ENCODE measurements around the gene PPP4R2.

Gene PPP4R2

DNA sequence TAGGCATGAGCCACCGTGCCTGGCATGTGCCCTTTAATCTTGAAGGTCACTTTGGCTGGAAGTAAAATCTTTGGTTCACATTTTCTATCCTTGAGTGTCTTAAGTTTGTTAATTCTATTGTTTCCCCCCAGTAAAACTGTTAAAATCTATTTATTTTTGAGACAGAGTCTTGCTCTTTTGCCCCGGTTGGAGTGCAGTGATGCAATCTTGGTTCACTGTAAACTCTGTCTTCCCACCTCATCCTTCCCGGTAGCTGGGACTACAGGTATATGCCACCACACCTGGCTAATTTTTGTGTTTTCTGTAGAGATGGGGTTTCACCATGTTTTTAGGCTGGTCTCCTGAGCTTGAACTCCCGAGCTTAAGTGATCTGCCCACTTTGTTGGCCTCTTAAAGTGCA lies 7.7 kb downstream of the PPP4R2 start:
- H3K27ac ChIP-seq (ENCODE audit: low read length): no peak overlapping the region
- peaks cover 39% of the 10 kb centered on the region for H3K36me3 ChIP-seq (ENCODE audit: control insufficient read depth, low read depth, low read length)
- H3K27me3 ChIP-seq (ENCODE audit: control insufficient read depth, insufficient read depth, low read length): no peaks in the 10 kb centered on the region
- no peak overlapping the region for H3K9ac ChIP-seq (ENCODE audit: low read length)
- H3K4me3 ChIP-seq (ENCODE audit: low read length): no peak overlapping the region
- H3K9me3 ChIP-seq (ENCODE audit: control insufficient read depth, low read depth, low read length): no peaks in the 10 kb centered on the region
- H3K4me1 ChIP-seq (ENCODE audit: control insufficient read depth, low read depth, low read length): no peaks in the 10 kb centered on the region

DNA sequence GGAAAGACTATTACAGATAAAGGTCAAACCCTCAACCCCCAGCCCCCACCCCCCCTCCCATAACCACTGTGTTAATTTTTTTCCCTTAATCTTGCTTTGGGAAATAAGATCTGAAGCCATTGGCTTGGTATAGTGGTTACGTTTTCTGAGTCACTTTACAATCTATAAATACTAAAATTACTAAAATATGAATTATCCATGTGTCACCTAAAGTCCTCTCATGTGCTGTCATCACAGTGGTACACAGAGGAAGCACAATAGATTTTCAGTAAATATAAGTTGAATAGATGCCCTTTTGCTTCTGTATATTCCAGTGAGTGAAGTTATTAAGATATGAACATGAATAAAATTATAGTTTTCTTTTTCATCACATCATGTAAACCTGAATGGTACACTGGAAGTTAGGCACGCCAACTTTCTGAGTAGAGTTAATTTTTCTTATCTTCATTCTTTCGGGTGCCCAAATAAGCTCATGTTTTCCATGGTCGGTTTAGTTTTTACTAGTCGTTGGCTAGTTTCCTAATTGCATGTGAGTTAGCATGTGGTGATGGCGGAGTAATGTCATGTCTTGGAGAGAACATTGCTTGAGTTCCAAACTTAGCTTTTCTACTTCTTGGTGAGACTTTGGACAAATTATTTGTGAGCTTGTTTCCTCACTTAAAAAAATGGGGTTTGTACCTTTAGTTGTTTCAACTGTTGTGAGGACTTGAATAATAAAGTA lies 11.5 kb downstream of the PPP4R2 start:
- Histone ChIP-seq H3K9ac (ENCODE audit: low read length) (no peak overlapping the region), H3K27ac (ENCODE audit: low read length) (no peak overlapping the region), H3K27me3 (ENCODE audit: control insufficient read depth, insufficient read depth, low read length) (no peaks in the 10 kb centered on the region), H3K4me3 (ENCODE audit: low read length) (no peak overlapping the region), H3K36me3 (ENCODE audit: control insufficient read depth, low read depth, low read length) (peaks cover 18% of the 10 kb centered on the region), H3K4me1 (ENCODE audit: control insufficient read depth, low read depth, low read length) (no peaks in the 10 kb centered on the region), H3K9me3 (ENCODE audit: control insufficient read depth, low read depth, low read length) (no peaks in the 10 kb centered on the region)

DNA sequence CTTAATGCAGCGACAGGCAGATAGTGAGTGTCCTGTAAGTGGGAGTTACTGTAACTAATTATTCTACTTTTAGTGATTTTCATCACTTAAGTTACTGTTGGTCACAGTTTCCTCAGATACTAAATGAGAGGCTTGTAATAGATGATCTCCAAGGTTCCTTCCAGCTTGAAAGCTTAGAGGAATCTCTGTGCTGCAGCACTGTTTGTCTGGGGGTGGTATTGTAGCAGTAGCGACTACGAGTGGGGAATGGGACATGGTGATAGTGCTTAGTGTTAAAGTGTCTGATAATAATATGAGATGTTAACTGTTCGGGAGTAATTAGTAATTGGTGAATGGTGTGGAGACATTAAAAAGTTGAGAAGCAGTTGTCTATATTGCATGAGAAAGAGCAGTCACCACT lies 12.4 kb downstream of the PPP4R2 start:
- Histone ChIP-seq H3K36me3 (ENCODE audit: control insufficient read depth, low read depth, low read length) (peaks cover 18% of the 10 kb centered on the region), H3K4me3 (ENCODE audit: low read length) (no peak overlapping the region), H3K27ac (ENCODE audit: low read length) (no peak overlapping the region), H3K4me1 (ENCODE audit: control insufficient read depth, low read depth, low read length) (no peaks in the 10 kb centered on the region), H3K27me3 (ENCODE audit: control insufficient read depth, insufficient read depth, low read length) (no peaks in the 10 kb centered on the region), H3K9ac (ENCODE audit: low read length) (no peak overlapping the region), H3K9me3 (ENCODE audit: control insufficient read depth, low read depth, low read length) (no peaks in the 10 kb centered on the region)

DNA sequence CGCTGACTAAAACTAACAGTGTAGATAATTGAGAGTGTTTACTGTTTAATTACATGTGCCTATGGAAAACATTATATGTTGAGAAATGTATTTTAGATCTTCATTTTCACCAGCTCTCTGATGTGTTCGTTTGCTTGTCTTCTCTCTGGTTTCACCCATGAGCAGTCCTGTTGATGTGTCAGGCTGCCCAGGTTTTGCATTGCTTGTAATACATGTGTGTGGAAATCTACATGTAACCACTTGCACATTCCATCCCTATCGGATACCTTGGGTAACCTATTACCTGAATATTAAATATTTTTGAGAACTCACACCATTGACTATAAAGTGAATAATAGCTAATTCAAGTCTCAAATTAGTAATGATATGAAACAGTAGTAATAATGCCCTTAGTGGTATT lies 13.1 kb downstream of the PPP4R2 start:
- Histone ChIP-seq H3K4me1 (ENCODE audit: control insufficient read depth, low read depth, low read length) (no peaks in the 10 kb centered on the region), H3K9me3 (ENCODE audit: control insufficient read depth, low read depth, low read length) (no peaks in the 10 kb centered on the region), H3K36me3 (ENCODE audit: control insufficient read depth, low read depth, low read length) (peaks cover 18% of the 10 kb centered on the region), H3K9ac (ENCODE audit: low read length) (no peak overlapping the region), H3K27me3 (ENCODE audit: control insufficient read depth, insufficient read depth, low read length) (no peaks in the 10 kb centered on the region), H3K27ac (ENCODE audit: low read length) (no peak overlapping the region), H3K4me3 (ENCODE audit: low read length) (no peak overlapping the region)

DNA sequence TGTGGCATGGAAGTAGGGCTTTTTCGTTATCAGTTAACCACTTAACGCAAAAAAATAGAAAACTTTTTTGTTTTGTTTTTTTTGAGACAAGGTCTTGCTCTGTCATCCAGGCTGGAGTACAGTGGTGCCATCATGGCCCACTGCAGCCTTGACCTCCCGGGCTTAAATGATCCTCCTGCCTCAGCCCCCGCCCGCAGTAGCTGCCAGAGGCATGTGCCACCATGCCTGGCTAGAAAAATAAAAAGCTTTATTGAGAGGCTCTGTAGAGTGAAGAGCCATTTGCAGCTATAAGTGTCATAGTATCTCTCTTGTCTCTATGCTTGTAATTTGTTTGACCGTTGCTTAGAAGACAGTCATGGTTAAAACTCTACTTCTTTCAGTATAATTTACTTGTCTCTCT lies 13.5 kb downstream of the PPP4R2 start:
- Histone ChIP-seq H3K9me3 (ENCODE audit: control insufficient read depth, low read depth, low read length) (no peaks in the 10 kb centered on the region), H3K36me3 (ENCODE audit: control insufficient read depth, low read depth, low read length) (peaks cover 18% of the 10 kb centered on the region), H3K27ac (ENCODE audit: low read length) (no peak overlapping the region), H3K27me3 (ENCODE audit: control insufficient read depth, insufficient read depth, low read length) (no peaks in the 10 kb centered on the region), H3K9ac (ENCODE audit: low read length) (no peak overlapping the region), H3K4me3 (ENCODE audit: low read length) (no peak overlapping the region), H3K4me1 (ENCODE audit: control insufficient read depth, low read depth, low read length) (no peaks in the 10 kb centered on the region)

DNA sequence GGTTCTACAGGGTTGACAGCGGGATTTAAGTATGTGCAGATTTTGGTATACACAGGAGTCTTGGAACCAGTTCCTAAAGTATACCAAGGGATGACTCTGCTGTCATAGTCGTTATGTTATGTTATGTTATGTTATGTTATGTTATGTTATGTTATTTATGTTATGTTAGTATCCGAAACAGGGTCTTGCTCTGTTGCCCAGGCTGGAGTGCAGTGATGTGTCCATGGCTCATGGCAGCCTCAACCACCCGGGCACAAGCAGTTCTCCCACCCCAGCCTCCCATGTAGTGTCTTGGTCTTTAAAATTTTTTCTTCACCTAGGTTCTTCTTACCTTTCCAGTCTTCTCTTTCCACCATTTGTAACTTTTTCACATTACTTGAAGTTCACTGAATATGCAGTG lies 21.7 kb downstream of the PPP4R2 start:
- Histone ChIP-seq H3K9me3 (ENCODE audit: control insufficient read depth, low read depth, low read length) (no peaks in the 10 kb centered on the region), H3K27me3 (ENCODE audit: control insufficient read depth, insufficient read depth, low read length) (no peaks in the 10 kb centered on the region), H3K36me3 (ENCODE audit: control insufficient read depth, low read depth, low read length) (no peaks in the 10 kb centered on the region), H3K9ac (ENCODE audit: low read length) (no peak overlapping the region), H3K4me1 (ENCODE audit: control insufficient read depth, low read depth, low read length) (peaks cover 5% of the 10 kb centered on the region), H3K27ac (ENCODE audit: low read length) (no peak overlapping the region), H3K4me3 (ENCODE audit: low read length) (no peak overlapping the region)

DNA sequence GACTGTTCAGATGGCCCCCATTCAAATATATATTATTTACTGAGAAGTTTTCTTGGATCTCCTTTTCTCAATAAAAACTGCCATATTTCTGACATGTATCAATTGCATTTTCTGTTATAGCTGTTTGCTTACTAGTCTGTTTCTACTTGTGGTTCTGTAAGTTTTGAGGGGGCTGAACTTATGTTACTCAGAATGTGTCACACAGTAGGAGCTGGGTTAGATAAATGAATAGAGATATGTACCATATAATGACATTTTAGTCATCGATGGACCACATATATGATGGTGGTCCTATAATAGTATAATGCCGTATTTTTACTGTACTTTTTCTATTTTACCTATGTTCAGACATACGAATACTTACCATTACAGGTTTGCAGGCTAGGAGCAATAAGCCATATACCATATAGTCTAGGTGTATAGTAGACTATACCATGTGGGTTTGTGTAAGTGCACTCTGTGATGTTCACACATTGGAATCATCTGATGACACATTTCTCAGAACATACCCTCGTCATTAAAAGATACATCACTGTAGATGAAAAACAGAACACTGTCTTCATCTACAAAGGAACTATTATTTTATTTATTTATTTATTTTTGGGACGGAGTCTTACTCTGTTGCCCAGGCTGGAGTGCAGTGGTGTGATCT lies 22.3 kb downstream of the PPP4R2 start:
- Histone ChIP-seq H3K4me3 (ENCODE audit: low read length) (no peak overlapping the region), H3K36me3 (ENCODE audit: control insufficient read depth, low read depth, low read length) (no peaks in the 10 kb centered on the region), H3K27ac (ENCODE audit: low read length) (no peak overlapping the region), H3K9me3 (ENCODE audit: control insufficient read depth, low read depth, low read length) (no peaks in the 10 kb centered on the region), H3K9ac (ENCODE audit: low read length) (no peak overlapping the region), H3K4me1 (ENCODE audit: control insufficient read depth, low read depth, low read length) (peaks cover 8% of the 10 kb centered on the region), H3K27me3 (ENCODE audit: control insufficient read depth, insufficient read depth, low read length) (no peaks in the 10 kb centered on the region)

DNA sequence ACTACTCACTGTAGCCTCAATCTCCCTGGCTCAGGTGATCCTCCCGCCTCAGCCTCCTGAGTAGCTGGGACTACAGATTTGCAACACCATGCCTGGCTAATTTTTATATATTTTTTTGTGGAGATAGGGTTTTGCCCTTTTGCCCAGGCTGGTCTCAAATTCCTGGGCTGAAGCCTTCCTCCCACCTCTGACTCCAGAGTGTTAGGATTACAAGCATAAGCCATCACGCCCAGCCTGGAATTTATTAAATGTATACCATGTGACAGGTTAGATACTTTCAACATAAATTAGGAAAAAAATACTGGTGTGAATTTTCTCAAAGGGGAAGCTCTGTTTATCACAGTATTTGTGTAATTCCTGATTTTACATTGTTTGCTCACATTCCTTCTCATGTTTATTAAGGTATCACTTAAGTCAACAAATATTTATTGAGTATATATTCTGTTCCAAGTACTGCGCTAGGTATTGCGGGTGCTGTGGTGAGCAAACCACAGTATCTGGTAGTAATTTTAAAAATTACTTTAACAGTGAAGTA lies 24.8 kb downstream of the PPP4R2 start:
- Histone ChIP-seq H3K27ac (ENCODE audit: low read length) (no peak overlapping the region), H3K4me1 (ENCODE audit: control insufficient read depth, low read depth, low read length) (peaks cover 26% of the 10 kb centered on the region), H3K4me3 (ENCODE audit: low read length) (no peak overlapping the region), H3K36me3 (ENCODE audit: control insufficient read depth, low read depth, low read length) (no peaks in the 10 kb centered on the region), H3K9ac (ENCODE audit: low read length) (no peak overlapping the region), H3K27me3 (ENCODE audit: control insufficient read depth, insufficient read depth, low read length) (no peaks in the 10 kb centered on the region), H3K9me3 (ENCODE audit: control insufficient read depth, low read depth, low read length) (no peaks in the 10 kb centered on the region)

DNA sequence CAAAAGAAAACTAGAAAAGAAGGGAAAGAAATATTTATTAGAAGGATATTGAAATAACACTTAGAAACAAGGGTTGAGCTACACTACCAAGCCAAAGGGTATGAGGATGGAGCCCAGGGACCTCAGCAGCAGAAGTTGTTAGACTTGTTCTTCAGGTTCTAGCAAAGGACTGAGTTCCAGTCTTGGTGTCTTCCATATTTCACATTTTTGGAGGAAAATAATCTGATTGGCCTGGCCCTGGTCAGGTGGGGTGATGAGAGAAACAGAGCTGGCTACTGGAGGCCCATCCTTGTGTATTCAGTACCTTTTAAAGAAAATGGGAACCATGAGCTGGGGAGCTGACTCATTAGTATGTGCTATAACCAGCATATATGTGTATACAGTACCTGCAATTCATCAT lies 28.2 kb downstream of the PPP4R2 start:
- H3K27ac ChIP-seq (ENCODE audit: low read length): no peak overlapping the region
- H3K27me3 ChIP-seq (ENCODE audit: control insufficient read depth, insufficient read depth, low read length): no peaks in the 10 kb centered on the region
- no peaks in the 10 kb centered on the region for H3K36me3 ChIP-seq (ENCODE audit: control insufficient read depth, low read depth, low read length)
- no peak overlapping the region for H3K4me3 ChIP-seq (ENCODE audit: low read length)
- H3K9ac ChIP-seq (ENCODE audit: low read length): no peak overlapping the region
- H3K9me3 ChIP-seq (ENCODE audit: control insufficient read depth, low read depth, low read length): no peaks in the 10 kb centered on the region
- peaks cover 26% of the 10 kb centered on the region for H3K4me1 ChIP-seq (ENCODE audit: control insufficient read depth, low read depth, low read length)

DNA sequence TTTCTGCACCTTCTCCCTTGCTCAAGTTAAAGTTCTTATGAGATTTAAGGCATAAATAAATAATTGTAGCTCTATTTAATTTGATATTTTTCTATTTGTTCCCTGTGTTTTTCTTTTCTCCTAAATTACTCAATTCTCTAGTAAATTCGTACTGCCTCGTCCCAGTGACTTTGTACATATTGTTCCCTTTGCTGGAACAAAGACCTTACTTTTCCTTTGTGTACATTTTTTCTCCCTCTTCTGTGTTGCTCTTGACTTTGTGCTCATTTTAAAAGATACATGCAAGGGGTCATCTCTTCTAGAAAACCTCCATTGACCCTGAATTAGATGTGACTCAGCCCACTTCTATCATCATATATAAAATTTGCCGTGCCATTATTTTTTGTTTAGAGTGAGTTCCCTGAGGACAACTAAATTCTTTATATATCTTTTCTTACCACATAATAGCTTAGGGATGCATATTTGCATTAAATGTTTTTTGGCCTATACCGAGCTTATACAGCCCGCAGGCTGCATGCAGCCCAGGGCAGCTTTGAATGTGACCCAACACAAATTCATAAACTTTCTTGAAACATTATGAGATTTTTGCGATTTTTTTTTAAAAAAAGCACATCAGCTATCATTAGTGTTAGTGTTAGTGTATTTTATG lies 29.6 kb downstream of the PPP4R2 start:
- H3K27ac ChIP-seq (ENCODE audit: low read length): no peak overlapping the region
- H3K9me3 ChIP-seq (ENCODE audit: control insufficient read depth, low read depth, low read length): no peaks in the 10 kb centered on the region
- peaks cover 26% of the 10 kb centered on the region for H3K4me1 ChIP-seq (ENCODE audit: control insufficient read depth, low read depth, low read length)
- H3K27me3 ChIP-seq (ENCODE audit: control insufficient read depth, insufficient read depth, low read length): no peaks in the 10 kb centered on the region
- no peak overlapping the region for H3K4me3 ChIP-seq (ENCODE audit: low read length)
- H3K36me3 ChIP-seq (ENCODE audit: control insufficient read depth, low read depth, low read length): no peaks in the 10 kb centered on the region
- no peak overlapping the region for H3K9ac ChIP-seq (ENCODE audit: low read length)

DNA sequence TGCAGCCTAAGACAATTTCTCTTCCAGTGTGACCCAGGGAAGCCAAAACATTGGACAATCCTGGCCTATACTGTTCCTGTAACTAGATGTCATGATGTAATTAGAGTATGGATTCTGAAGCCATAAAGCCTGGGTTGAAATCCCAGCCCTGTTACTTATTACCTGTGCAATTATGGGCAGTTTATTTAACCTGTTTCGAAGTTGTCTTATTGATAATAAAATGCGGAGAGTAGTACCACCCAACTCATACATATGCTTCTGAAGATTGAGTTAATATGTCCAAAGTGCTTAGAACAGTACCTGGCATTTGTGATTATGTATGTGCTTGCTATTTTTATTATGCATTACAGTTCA lies 30.1 kb downstream of the PPP4R2 start:
- Histone ChIP-seq H3K4me3 (ENCODE audit: low read length) (no peak overlapping the region), H3K27ac (ENCODE audit: low read length) (no peak overlapping the region), H3K27me3 (ENCODE audit: control insufficient read depth, insufficient read depth, low read length) (no peaks in the 10 kb centered on the region), H3K9ac (ENCODE audit: low read length) (no peak overlapping the region), H3K36me3 (ENCODE audit: control insufficient read depth, low read depth, low read length) (no peaks in the 10 kb centered on the region), H3K4me1 (ENCODE audit: control insufficient read depth, low read depth, low read length) (peaks cover 26% of the 10 kb centered on the region), H3K9me3 (ENCODE audit: control insufficient read depth, low read depth, low read length) (no peaks in the 10 kb centered on the region)
